GM12873 (cell line): ENCODE results near the gene ZCCHC17.

Experiments used
- CTCF ChIP-seq: IDR thresholded peaks from 2 replicates; pipeline ENCODE4 v1.5.1; 2012; ENCODE audit warnings: low read depth, mild to moderate bottlenecking, moderate library complexity, low read length, control low read depth; ENCODE audit not compliant: insufficient read depth; ENCODE audit errors: missing control alignments

Gene ZCCHC17

DNA sequence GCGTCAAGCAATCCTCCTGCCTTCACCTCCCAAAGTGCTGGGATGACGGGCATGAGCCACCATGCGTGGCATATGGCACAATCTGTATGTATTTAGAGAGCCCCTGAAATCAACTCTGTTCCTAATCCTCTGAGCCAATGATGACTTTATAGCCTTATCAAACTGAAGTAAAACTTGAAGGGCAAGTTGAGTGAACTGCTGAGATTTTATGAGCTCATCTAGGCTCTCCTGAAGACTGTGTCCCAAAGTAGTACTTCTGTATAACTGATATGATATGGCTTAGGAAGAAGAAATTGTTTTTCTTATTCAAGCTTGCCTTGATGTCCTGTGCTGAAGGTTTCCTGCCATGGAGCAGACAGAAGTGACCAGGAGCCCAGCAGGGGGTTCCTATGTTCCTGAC is 33.4 kb upstream of the ZCCHC17 start:
- TF ChIP-seq CTCF = no peak

DNA sequence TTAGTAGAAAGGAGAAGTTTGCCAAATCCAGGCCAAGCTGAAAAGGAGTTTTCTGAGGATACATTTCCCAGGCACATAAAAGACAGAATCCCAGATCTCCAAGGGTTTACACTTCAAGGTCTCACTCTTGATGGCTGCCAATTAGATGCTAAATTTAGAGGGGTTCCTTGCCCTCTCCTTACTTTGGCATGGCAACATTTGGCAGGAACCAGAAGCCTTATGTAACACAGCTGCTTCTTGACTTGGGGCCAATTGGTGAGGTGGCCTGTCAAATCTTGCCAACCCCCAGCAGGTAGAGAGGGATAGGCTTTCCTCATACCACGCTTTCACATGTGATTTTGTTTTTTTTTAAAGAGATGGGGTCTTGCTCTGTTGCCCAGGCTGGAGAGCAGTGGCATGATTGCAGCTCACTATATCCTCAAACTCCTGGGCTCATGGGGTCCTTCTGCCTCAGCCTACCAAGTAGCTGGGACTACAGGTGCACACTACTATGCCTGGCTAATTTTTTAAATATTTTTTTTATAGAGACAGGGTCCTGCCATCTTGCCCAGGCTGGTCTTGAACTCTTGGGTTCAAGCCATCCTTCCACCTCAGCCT is 31.9 kb upstream of the ZCCHC17 start:
- TF ChIP-seq CTCF = no peak

DNA sequence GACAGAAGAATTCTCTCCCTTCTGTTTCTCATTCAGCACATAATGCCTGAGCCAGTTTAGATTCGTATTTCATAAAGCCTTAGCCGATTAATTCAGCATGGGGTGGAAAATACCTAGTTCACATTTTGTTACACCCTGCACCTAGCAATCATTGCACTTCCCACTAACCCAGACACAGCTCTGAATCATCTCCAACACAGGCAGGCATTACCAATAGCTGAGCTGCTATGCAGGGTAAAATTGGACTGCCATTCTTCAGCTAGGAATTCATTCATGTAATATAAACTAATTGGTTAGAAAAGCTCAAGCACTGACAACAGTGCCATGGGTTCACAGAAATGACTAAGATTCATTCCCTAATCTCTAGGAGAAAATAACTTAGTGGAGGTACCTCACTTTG is 30.3 kb upstream of the ZCCHC17 start:
- no peak for TF ChIP-seq CTCF

- no peak for TF ChIP-seq CTCF
These were observed 24.5 kb upstream of the ZCCHC17 start for GRCh38 chr1:31272369-31272768.

- TF ChIP-seq CTCF = no peak
These were observed 23.2 kb upstream of the ZCCHC17 start for GRCh38 chr1:31273619-31274018.

- TF ChIP-seq CTCF = no peak
These were observed 7.8 kb upstream of the ZCCHC17 start for GRCh38 chr1:31289021-31289420.

DNA sequence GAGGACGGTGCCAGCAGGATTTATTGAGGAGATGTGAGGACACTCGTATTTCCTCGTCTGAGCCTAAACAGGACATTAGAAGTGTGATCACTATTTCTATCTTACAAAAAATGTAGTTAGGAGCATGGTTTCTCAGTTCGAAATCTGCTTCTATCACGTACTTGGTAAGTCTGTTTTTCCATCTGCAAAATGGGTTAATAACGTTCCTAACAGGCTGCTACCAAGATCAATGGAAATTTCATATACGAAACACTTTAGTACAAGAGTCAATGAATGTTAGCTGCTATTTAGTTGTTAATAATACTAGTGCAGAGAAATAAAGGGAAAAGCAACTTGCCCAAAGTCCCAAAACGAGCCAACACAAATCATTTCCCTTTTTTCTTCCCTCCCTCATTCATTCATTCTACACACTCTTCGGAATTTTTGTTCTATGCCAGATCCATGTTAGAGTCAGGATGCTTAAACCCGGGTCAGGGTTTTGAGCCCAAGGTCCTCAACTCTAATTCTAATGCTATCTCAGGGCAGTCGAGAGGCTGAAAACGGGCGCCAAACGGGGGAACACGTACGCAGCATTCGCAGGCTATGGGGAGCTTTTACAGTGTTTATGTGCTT is 852 bp upstream of the ZCCHC17 start:
- TF ChIP-seq CTCF = no peak
